GM19238 (cell line): ENCODE results near the gene PAK1.
"Not testable (repeated sequence)": the region's sequence is repeated elsewhere in the genome, so short reads cannot be mapped to it uniquely, and the experiment has no call there.

ENCODE experiments used
- DNase-seq: peaks from one replicate; pipeline ENCODE4 v3.0.0; 2011; ENCODE audit warnings: low spot score; ENCODE audit not compliant: insufficient read length

Gene PAK1

GRCh38 chr11:77406396-77406795, 67.5 kb downstream of the PAK1 start:
- no peak for DNase-seq

GRCh38 chr11:77403211-77403610, 70.7 kb downstream of the PAK1 start:
- no peak for DNase-seq

- DNase-seq: no peak
These were observed 71.7 kb downstream of the PAK1 start for GRCh38 chr11:77402218-77402556.

- DNase-seq: no peak
These were observed 72.2 kb downstream of the PAK1 start for GRCh38 chr11:77401486-77402217.

GRCh38 chr11:77400775-77401449, 73.0 kb downstream of the PAK1 start:
- DNase-seq: no peak

GRCh38 chr11:77400271-77400670, 73.6 kb downstream of the PAK1 start:
- no peak for DNase-seq

- DNase-seq: no peak
These were observed 76.3 kb downstream of the PAK1 start for GRCh38 chr11:77397631-77398030.

- no peak for DNase-seq
These were observed 77.0 kb downstream of the PAK1 start for GRCh38 chr11:77396911-77397310.

GRCh38 chr11:77396305-77396704, 77.6 kb downstream of the PAK1 start:
- DNase-seq: no peak

GRCh38 chr11:77395460-77396173, 78.3 kb downstream of the PAK1 start:
- no peak for DNase-seq

GRCh38 chr11:77392842-77393241, 81.1 kb downstream of the PAK1 start:
- no peak for DNase-seq

- DNase-seq: no peak
These were observed 86.2 kb downstream of the PAK1 start for GRCh38 chr11:77387701-77388100.

GRCh38 chr11:77386178-77386577, 87.7 kb downstream of the PAK1 start:
- DNase-seq: no peak

- DNase-seq: not testable (repeated sequence)
These were observed 88.6 kb downstream of the PAK1 start for GRCh38 chr11:77385255-77385771.

GRCh38 chr11:77384571-77384970, 89.3 kb downstream of the PAK1 start:
- no peak for DNase-seq

- not testable (repeated sequence) for DNase-seq
These were observed 90.5 kb downstream of the PAK1 start for GRCh38 chr11:77383349-77383748.

- DNase-seq: no peak
These were observed 91.9 kb downstream of the PAK1 start for GRCh38 chr11:77381729-77382665.

- DNase-seq: no peak
These were observed 94.0 kb downstream of the PAK1 start for GRCh38 chr11:77379934-77380333.

- DNase-seq: no peak
These were observed 94.6 kb downstream of the PAK1 start for GRCh38 chr11:77379253-77379652.

- no peak for DNase-seq
These were observed 96.2 kb downstream of the PAK1 start for GRCh38 chr11:77377734-77378133.

- no peak for DNase-seq
These were observed 98.8 kb downstream of the PAK1 start for GRCh38 chr11:77375107-77375506.
